Right atrium auricular region (tissue), 2 donors: ENCODE results near the gene ATP10D. TPM values are rescaled to one million over a fixed set of nuclear protein-coding genes. Genes with fewer than 3 reads are reported as not detected.
"Not testable (repeated sequence)": the region's sequence is repeated elsewhere in the genome, so short reads cannot be mapped to it uniquely, and the experiment has no call there.

ENCODE experiments used
- DNase-seq: peaks from one replicate; pipeline ENCODE4 v3.0.0-alpha.2; 2019; ENCODE audit warnings: low spot score
- H3K27ac ChIP-seq, 2 donors: fragments of 200-600 bp; sonication (generic); 1 replicate in 1 of 2; 2 replicates in 1 of 2; pipeline ENCODE4 v1.5.1; 2016 to 2019
- H3K27me3 ChIP-seq, 2 donors: fragments of 200-600 bp; sonication (generic); one replicate each; pipeline versions ENCODE4 v1.5.1 to v1.6.0; 2017 to 2019
- H3K36me3 ChIP-seq: fragments of 200-600 bp; sonication (generic); one replicate; pipeline ENCODE4 v1.5.1; 2016
- H3K4me1 ChIP-seq, 2 donors: fragments of 200-600 bp; sonication (generic); one replicate each; pipeline versions ENCODE4 v1.5.1 to v1.6.0; 2017 to 2019
- H3K4me3 ChIP-seq, 2 donors: fragments of 200-600 bp; sonication (generic); 1 replicate in 1 of 2; 2 replicates in 1 of 2; pipeline ENCODE4 v1.5.1; 2017 to 2019; ENCODE audit warnings: mild to moderate bottlenecking in 1 of 2, moderate library complexity in 1 of 2
- H3K9me3 ChIP-seq, 2 donors: fragments of 200-600 bp; sonication (generic); one replicate each; pipeline ENCODE4 v1.5.1; 2019
- total RNA-seq, 2 donors: library from RNA; depleted of rRNA; stranded (reverse); fragments of >200 nt; gene quantifications; one replicate each; pipeline ENCODE4 v1.1.0, GENCODE V29; 2016
- TF ChIP-seq, protein P1 (sequence below), 2 donors: fragments of 200-600 bp; sonication (generic); IDR thresholded peaks; one replicate each; pipeline ENCODE4 v1.5.1; 2019; ENCODE audit warnings: antibody characterized with exemption in 2 of 2

ATP10D gene
- total RNA-seq, 2 donors from 2014 or later: 6.9 to 8.9 TPM

DNA sequence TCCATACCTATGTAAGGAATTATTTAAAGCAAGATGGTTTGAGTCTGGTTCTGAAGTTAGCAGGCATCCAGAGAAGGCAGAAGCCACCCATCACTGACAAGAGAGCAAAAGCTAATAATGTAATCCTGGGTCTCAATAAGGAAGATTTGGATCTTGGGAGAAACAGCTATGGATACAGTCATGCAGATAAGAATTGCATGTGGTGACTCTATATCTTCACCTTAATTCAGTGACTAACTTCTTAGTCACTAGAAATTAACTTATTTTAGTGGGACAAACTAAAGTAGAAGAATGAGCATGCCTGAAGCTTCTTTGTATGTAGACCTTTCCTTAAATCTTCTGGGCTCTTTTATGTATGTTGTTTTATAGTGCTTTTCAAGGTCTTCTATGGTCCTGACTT lies 66.6 kb downstream of the ATP10D start:
- Histone ChIP-seq H3K27me3 (no peaks in the 10 kb centered on the region), H3K27ac (no peak overlapping the region), H3K4me3 (no peak overlapping the region), H3K36me3 (peaks cover 31% of the 10 kb centered on the region), H3K9me3 (no peaks in the 10 kb centered on the region), H3K4me1 (no peaks in the 10 kb centered on the region)
- TF ChIP-seq, protein P1, sequence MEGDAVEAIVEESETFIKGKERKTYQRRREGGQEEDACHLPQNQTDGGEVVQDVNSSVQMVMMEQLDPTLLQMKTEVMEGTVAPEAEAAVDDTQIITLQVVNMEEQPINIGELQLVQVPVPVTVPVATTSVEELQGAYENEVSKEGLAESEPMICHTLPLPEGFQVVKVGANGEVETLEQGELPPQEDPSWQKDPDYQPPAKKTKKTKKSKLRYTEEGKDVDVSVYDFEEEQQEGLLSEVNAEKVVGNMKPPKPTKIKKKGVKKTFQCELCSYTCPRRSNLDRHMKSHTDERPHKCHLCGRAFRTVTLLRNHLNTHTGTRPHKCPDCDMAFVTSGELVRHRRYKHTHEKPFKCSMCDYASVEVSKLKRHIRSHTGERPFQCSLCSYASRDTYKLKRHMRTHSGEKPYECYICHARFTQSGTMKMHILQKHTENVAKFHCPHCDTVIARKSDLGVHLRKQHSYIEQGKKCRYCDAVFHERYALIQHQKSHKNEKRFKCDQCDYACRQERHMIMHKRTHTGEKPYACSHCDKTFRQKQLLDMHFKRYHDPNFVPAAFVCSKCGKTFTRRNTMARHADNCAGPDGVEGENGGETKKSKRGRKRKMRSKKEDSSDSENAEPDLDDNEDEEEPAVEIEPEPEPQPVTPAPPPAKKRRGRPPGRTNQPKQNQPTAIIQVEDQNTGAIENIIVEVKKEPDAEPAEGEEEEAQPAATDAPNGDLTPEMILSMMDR (IDR thresholded peaks at IDR 0.05): no peak
- DNase-seq: no peak

DNA sequence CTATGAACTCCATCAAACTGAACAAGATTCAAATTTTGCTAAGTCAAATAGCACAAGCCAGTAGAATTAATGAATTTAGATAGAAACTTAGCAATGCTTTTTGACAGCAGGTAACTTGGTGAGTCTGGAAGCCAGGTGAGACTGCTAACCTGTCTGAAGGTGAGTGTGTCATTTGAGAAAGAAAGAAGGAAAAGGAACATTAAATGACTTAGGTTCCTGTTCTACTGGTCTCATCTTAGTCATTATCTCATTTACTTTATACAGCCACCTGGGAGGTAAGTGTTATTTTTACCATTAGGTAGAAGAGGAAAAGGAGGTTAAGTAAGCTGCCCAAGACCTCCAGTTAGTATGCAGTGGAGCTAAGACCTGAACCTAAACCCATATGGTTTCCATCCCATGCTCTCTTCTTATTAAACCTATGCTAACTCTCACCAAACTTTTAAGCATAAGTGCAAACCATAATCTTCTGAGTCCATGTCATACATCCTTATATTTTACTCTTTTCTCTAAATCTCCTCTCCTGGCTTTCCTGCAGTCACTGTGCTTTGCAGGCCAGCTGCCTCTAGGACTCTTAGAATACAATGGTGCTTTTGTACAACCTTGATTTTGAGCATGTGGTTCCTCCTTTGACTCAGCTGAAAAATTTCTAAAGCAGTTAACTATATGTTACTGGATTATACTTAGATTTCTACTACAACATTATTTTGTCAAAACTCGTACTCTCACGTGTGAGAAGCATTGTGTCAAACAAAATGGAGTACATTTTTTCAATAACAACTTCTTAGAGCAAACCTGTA lies 68.5 kb downstream of the ATP10D start:
- no peaks in the 10 kb centered on the region for H3K27me3 ChIP-seq
- no peak for DNase-seq
- TF ChIP-seq, protein P1 (IDR thresholded peaks at IDR 0.05): no peak
- H3K36me3 ChIP-seq: peaks cover 17% of the 10 kb centered on the region
- no peak overlapping the region for H3K27ac ChIP-seq
- no peaks in the 10 kb centered on the region for H3K4me1 ChIP-seq
- H3K9me3 ChIP-seq: no peaks in the 10 kb centered on the region
- H3K4me3 ChIP-seq: no peak overlapping the region

DNA sequence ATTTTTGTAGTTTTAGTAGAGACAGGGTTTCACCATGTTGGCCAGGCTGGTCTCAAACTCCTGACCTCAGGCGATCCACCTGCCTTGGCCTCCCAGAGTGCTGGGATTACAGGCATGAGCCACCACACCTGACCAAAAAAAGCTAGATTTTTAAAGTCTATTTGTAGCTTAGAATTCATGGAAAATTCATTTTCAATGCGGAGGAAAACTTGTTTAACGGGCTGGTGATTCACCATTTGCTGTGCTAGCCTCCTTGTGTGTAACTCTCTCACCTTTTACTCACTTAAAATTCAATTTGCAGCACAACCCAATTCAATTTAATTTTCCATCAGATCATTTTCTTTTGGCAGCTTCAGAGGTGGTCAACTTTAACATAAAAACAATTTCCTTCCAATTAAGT lies 70.8 kb downstream of the ATP10D start:
- not testable (repeated sequence) for H3K27ac ChIP-seq, H3K4me1 ChIP-seq, H3K9me3 ChIP-seq, DNase-seq, H3K36me3 ChIP-seq, H3K4me3 ChIP-seq, H3K27me3 ChIP-seq

DNA sequence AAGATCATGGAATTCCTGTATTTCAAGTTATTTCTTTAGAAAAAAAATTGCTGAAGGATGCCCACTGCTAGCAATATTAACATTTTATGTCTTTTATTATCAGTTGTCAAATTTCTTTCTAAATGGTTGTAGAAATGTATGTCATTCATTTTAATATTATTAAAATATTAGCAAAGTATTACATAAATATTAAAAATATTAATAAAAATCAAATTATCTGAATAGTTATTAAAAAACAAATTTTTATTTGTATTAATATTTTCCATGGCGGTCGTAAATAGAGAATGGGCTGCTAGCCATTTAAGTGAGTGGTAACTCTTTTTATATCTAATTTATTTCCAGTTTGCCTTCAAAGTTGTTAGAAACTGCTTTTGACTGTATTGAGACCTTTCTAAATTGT lies 72.2 kb downstream of the ATP10D start:
- Histone ChIP-seq H3K36me3 (peaks cover 14% of the 10 kb centered on the region), H3K27ac (no peak overlapping the region), H3K27me3 (no peaks in the 10 kb centered on the region), H3K4me1 (no peaks in the 10 kb centered on the region), H3K4me3 (no peak overlapping the region), H3K9me3 (no peaks in the 10 kb centered on the region)
- TF ChIP-seq, protein P1 (IDR thresholded peaks at IDR 0.05): no peak
- no peak for DNase-seq

DNA sequence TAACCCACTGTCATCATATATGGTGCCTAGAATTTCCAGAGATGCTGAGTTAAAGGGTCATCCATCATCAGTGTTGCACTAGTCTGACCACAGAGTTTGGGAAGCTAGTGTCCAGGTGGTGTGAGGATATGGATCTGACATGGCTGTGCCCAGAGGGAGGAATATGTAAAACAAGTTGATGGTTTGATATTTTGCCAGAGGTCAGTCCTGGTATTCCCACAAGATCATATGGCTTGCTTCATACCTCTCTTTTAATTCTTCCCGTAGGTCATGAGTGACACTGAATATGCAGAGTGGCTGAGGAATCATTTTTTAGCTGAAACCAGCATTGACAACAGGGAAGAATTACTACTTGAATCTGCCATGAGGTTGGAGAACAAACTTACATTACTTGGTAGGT lies 75.6 kb downstream of the ATP10D start:
- no peak for DNase-seq
- no peaks in the 10 kb centered on the region for H3K4me1 ChIP-seq
- H3K36me3 ChIP-seq: peaks cover 17% of the 10 kb centered on the region
- no peaks in the 10 kb centered on the region for H3K9me3 ChIP-seq
- H3K27me3 ChIP-seq: no peaks in the 10 kb centered on the region
- no peak overlapping the region for H3K4me3 ChIP-seq
- TF ChIP-seq, protein P1 (IDR thresholded peaks at IDR 0.05): no peak
- no peak overlapping the region for H3K27ac ChIP-seq

DNA sequence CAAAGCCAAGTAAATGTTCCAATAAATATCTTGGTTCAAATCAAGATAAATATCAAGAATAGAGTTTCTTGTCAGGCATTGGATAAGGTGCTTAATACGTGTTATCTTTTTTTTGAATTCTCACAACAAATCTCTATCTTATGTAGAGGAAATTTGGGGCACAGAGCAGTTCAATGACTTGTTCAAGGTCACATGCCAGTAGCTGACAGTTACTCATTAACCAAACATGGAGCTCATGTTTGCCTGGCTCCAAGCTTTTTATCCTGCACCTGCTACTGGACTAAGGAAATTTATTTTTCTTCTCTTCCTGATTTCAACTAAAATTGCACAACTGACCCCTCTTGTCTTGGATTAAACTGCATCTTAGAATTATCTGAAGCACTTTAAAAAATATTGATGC lies 76.3 kb downstream of the ATP10D start:
- Histone ChIP-seq H3K4me3 (no peak overlapping the region), H3K27me3 (no peaks in the 10 kb centered on the region), H3K27ac (no peak overlapping the region), H3K36me3 (peaks cover 17% of the 10 kb centered on the region), H3K4me1 (no peaks in the 10 kb centered on the region), H3K9me3 (no peaks in the 10 kb centered on the region)
- TF ChIP-seq, protein P1 (IDR thresholded peaks at IDR 0.05): no peak
- no peak for DNase-seq
